ENCODE results near the gene LAMP5.

- no peak for TF ChIP-seq CTCF (IDR thresholded peaks at IDR 0.05; ENCODE audit: poor library complexity, severe bottlenecking)
- TF ChIP-seq SMC3 (conservative IDR thresholded peaks at IDR 0.05; ENCODE audit: poor library complexity): no peak
- no peak for TF ChIP-seq EP300 (conservative IDR thresholded peaks at IDR 0.05; ENCODE audit: poor library complexity, severe bottlenecking)
- no peak for TF ChIP-seq POLR2AphosphoS5 (IDR thresholded peaks at IDR 0.05)
- TF ChIP-seq EZH2 (IDR thresholded peaks at IDR 0.05; ENCODE audit: borderline replicate concordance, insufficient read depth, low read length, poor library complexity, severe bottlenecking): peak; percentile 81
Measured at GRCh38 chr20:9514461-9515213, at the start of gene LAMP5.
